Measurements from ENCODE around the gene RNF8. TPM values are rescaled to one million over a fixed set of nuclear protein-coding genes. Genes with fewer than 3 reads are reported as not detected.

RNF8 gene
- polyA plus RNA-seq, 3 donors = 4.2 to 4.9 (median 4.7) TPM

- WGBS (ENCODE audit: insufficient coverage) = no CpG with 5 or more reads among the region's 1 CpG
- Histone ChIP-seq H3K4me3 (replicated peaks in 1 of 3; ENCODE audit: low read depth in 2 of 3, low read length in 3 of 3) (no peak overlapping the region), H2AFZ (ENCODE audit: insufficient read depth, low read depth, low read length, poor library complexity, severe bottlenecking) (no peak overlapping the region), H3K9me3 (replicated peaks in 1 of 2; ENCODE audit: control insufficient read depth in 1 of 2, insufficient read depth in 1 of 2, low read length in 2 of 2) (no peaks in the 10 kb centered on the region), H3K27me3 (ENCODE audit: control insufficient read depth in 2 of 2, insufficient read depth in 2 of 2, low read length in 2 of 2) (no peaks in the 10 kb centered on the region), H3K36me3 (replicated peaks in 1 of 2; ENCODE audit: control insufficient read depth in 1 of 2, insufficient read depth in 2 of 2, low read length in 2 of 2) (peaks cover 23 to 63% of the 10 kb centered on the region in 2 donors), H3K4me1 (ENCODE audit: control insufficient read depth in 1 of 2, insufficient read depth in 2 of 2, low read length in 2 of 2) (peaks cover 12 to 14% of the 10 kb centered on the region in 2 donors), H3K27ac (ENCODE audit: low read depth in 1 of 2, low read length in 2 of 2) (peak overlapping the region in 1 of 2 donors; percentile 61), H3K4me2 (replicated peaks; ENCODE audit: extremely low read depth, low read length, poor library complexity, severe bottlenecking) (no peak overlapping the region), H3K79me2 (ENCODE audit: insufficient read depth, low read length) (no peaks in the 10 kb centered on the region), H4K20me1 (ENCODE audit: insufficient read depth, low read length) (no peaks in the 10 kb centered on the region), H3K9ac (ENCODE audit: insufficient read depth, low read length, poor library complexity, severe bottlenecking) (no peak overlapping the region)
- peak overlapping the region in 3 of 7 donors; percentile 43 to 60 (median 60) for H3K27ac Mint-ChIP-seq
- peaks cover 43 to 62% of the 10 kb centered on the region in 2 donors for H3K36me3 Mint-ChIP-seq
- TF ChIP-seq CTCF (IDR thresholded peaks at IDR 0.05) = no peak
- H3K4me1 Mint-ChIP-seq = peaks cover 17% of the 10 kb centered on the region
- no peak for DNase-seq
- H3K27me3 Mint-ChIP-seq (ENCODE audit: low read depth in 3 of 3) = no peaks in the 10 kb centered on the region
- intact Hi-C loops (cut with micrococcal nuclease) = no loop called here
- H3K4me3 Mint-ChIP-seq = no peak overlapping the region
- H3K9me3 Mint-ChIP-seq = no peaks in the 10 kb centered on the region
These were observed 15.8 kb downstream of the RNF8 start for GRCh38 chr6:37369321-37370201.

DNA sequence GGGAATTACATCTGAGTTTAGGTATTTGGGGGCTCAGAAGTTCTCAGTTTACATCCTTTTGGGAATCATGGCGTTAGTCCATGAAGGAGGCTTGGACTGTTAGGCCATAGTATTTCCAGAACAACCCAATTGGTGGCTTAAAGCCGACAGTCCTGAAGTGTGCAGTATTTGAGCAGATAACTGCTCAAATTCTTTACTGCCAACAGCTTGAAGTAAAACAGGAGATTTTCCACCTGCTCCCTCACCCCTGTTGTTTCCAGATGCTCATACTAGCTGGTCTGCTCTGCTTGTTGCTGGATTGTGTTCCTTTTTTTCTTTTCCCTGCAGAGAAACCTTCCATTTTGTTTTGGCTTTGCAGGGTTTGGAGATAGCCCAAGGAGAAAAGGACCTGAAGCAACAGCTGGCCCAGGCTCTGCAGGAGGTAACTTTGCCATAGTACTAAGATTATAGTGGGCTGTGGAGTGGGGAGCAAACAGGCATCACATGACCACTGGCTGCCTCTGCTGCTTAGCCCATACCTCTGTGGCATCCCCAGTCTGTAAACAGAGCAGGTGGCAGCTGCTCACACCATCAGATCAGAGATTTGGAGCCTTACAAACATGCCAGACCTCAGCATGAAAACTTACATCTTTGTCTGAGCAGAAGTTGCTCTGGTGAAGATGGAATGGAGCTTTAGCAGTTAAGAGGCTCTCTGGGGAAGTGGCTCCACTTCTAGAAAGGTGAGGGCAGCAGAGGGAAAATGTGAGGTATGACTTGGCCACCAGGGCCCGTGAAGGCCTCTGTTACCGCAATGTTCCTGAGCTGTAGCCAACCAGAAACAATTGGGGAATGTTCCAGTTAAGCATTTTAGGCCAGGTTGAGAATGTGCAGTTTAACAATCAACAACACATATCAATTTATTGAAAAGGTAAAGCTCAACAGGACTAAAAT is 17.6 kb downstream of the RNF8 start:
- no CpG with 5 or more reads among the region's 4 CpGs for WGBS (ENCODE audit: insufficient coverage)
- Mint-ChIP-seq H3K4me1 (peaks cover 17% of the 10 kb centered on the region), H3K27ac (no peak overlapping the region), H3K27me3 (ENCODE audit: low read depth in 3 of 3) (no peaks in the 10 kb centered on the region), H3K9me3 (no peaks in the 10 kb centered on the region), H3K36me3 (peaks cover 59 to 72% of the 10 kb centered on the region in 2 donors), H3K4me3 (no peak overlapping the region)
- H3K9ac ChIP-seq (ENCODE audit: insufficient read depth, low read length, poor library complexity, severe bottlenecking) = no peak overlapping the region
- no peak overlapping the region for H2AFZ ChIP-seq (ENCODE audit: insufficient read depth, low read depth, low read length, poor library complexity, severe bottlenecking)
- no peaks in the 10 kb centered on the region for H4K20me1 ChIP-seq (ENCODE audit: insufficient read depth, low read length)
- H3K9me3 ChIP-seq (replicated peaks in 1 of 2; ENCODE audit: control insufficient read depth in 1 of 2, insufficient read depth in 1 of 2, low read length in 2 of 2) = no peaks in the 10 kb centered on the region
- H3K36me3 ChIP-seq (replicated peaks in 1 of 2; ENCODE audit: control insufficient read depth in 1 of 2, insufficient read depth in 2 of 2, low read length in 2 of 2) = peaks cover 33 to 72% of the 10 kb centered on the region in 2 donors
- H3K4me3 ChIP-seq (replicated peaks in 1 of 3; ENCODE audit: low read depth in 2 of 3, low read length in 3 of 3) = no peak overlapping the region
- DNase-seq = no peak
- no peak overlapping the region for H3K4me2 ChIP-seq (replicated peaks; ENCODE audit: extremely low read depth, low read length, poor library complexity, severe bottlenecking)
- no peak overlapping the region for H3K27ac ChIP-seq (ENCODE audit: low read depth in 1 of 2, low read length in 2 of 2)
- peaks cover 12 to 14% of the 10 kb centered on the region in 2 donors for H3K4me1 ChIP-seq (ENCODE audit: control insufficient read depth in 1 of 2, insufficient read depth in 2 of 2, low read length in 2 of 2)
- H3K27me3 ChIP-seq (ENCODE audit: control insufficient read depth in 2 of 2, insufficient read depth in 2 of 2, low read length in 2 of 2) = no peaks in the 10 kb centered on the region
- intact Hi-C loops (cut with micrococcal nuclease) = no loop called here
- no peaks in the 10 kb centered on the region for H3K79me2 ChIP-seq (ENCODE audit: insufficient read depth, low read length)
- TF ChIP-seq CTCF (IDR thresholded peaks at IDR 0.05) = no peak

All from CD14-positive monocyte (primary cell).